ENCODE data around the gene ALPL. TPM values are rescaled to one million over a fixed set of nuclear protein-coding genes. Genes with fewer than 3 reads are reported as not detected.

Gene ALPL
- total and polyA plus RNA-seq, 7 donors: 0.36 to 7.8 (median 2.3) TPM

DNA sequence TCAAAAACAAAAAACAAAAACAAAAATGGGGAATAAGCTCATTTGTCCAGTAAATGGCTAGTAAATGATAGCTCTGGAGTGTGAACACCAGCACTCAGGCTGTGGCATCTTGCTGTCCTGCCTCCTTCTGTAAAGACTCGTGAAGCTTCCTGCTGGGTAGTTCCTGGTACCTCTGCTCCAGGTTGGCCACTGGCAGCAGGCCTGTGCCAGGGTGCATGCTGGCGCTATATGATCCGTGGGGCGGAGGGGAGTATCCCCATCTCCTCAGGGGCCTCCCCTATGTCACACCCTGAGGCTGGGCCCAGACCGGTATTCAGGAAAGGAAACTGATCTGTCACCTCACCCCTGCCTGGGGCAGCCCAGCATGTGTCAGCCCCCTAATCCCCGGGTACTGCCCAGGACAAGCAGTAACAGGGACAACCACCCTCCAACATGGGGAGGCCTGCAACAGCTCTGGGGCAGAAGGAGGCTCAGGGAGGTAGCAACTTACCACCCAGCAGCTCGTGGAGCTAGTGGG, 14.1 kb downstream of the ALPL start:
- WGBS, 2 donors: 66 to 75% methylated on average over 7 of the region's 7 CpGs
- Histone ChIP-seq H3K4me3 (no peak overlapping the region), H3K27me3 (no peaks in the 10 kb centered on the region), H3K27ac (no peak overlapping the region), H3K9me3 (no peaks in the 10 kb centered on the region), H3K4me1 (no peaks in the 10 kb centered on the region), H3K36me3 (no peaks in the 10 kb centered on the region)
- TF ChIP-seq CTCF (IDR thresholded peaks at IDR 0.05) (no peak), EP300 (IDR thresholded peaks at IDR 0.05) (no peak), POLR2A (IDR thresholded peaks at IDR 0.05) (no peak), POLR2AphosphoS5 (IDR thresholded peaks at IDR 0.05) (no peak)
- no peak for DNase-seq
- intact Hi-C loops (cut with DNase I): no loop called here

DNA sequence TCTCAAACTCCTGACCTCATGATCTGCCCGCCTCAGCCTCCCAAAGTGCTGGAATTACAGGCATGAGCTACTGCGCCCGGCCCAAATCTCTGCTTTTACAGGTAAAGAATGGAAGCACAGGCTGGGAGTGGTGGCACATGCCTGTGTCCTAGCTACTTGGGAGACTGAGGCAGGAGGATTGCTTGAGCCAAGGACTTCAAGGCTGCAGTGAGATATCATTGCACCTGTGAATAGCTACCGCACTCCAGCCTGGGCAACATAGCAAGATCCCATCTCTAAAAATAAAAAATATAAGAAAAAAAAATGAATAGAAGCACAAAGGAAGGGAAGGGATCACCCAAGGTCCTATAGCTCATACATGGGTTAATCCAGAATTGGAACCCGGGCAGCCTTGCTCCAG, 15.0 kb downstream of the ALPL start:
- DNase-seq: no peak
- intact Hi-C loops (cut with DNase I): no loop called here
- 85 to 95% methylated on average over 5 of the region's 5 CpGs for WGBS, 2 donors
- no peaks in the 10 kb centered on the region for H3K9me3 ChIP-seq
- H3K4me3 ChIP-seq: no peak overlapping the region
- H3K36me3 ChIP-seq: no peaks in the 10 kb centered on the region
- H3K27me3 ChIP-seq: no peaks in the 10 kb centered on the region
- TF ChIP-seq POLR2AphosphoS5 (IDR thresholded peaks at IDR 0.05) (no peak), POLR2A (IDR thresholded peaks at IDR 0.05) (no peak), EP300 (IDR thresholded peaks at IDR 0.05) (no peak), CTCF (IDR thresholded peaks at IDR 0.05) (no peak)
- no peaks in the 10 kb centered on the region for H3K4me1 ChIP-seq
- no peak overlapping the region for H3K27ac ChIP-seq

DNA sequence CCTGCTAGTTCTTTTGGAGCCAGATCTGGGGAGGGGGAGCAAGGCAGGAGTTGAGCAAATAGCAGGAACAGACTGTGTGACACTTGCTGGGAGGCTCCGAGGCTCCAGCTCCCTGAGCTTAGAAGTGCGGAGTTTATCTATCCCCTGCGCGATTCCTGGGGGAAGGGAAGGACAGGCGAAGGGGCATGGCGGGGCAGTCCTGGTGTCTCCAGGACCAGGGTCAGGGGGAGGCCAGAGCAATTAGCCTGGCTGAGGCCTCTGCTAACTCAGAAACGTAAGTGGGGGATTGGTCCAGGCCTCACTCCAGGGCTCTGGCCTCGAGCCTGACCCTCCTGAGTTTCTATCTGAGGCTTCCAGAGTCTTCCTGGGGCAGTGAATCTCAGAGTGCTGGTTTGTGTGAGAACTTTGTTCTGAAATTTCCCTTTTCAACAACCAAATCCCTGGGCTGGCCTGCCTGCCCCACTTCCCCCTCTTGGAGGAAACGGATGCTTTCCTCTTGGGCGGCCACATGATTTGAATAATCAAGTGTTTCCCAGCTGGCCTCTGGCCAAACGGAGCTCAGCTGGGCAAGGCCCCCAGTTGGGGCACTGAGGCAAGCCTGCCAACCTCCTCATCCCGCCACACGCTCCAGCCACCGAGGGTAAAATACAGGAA, 15.6 kb downstream of the ALPL start:
- TF ChIP-seq EP300 (IDR thresholded peaks at IDR 0.05): no peak
- TF ChIP-seq CTCF (IDR thresholded peaks at IDR 0.05): no peak
- H3K9me3 ChIP-seq: no peaks in the 10 kb centered on the region
- no peaks in the 10 kb centered on the region for H3K4me1 ChIP-seq
- no peak overlapping the region for H3K27ac ChIP-seq
- no peaks in the 10 kb centered on the region for H3K27me3 ChIP-seq
- 56 to 87% methylated on average over 14 of the region's 14 CpGs for WGBS, 2 donors
- no peak overlapping the region for H3K4me3 ChIP-seq
- H3K36me3 ChIP-seq: no peaks in the 10 kb centered on the region
- no peak for DNase-seq
- intact Hi-C loops (cut with DNase I): no loop called here

DNA sequence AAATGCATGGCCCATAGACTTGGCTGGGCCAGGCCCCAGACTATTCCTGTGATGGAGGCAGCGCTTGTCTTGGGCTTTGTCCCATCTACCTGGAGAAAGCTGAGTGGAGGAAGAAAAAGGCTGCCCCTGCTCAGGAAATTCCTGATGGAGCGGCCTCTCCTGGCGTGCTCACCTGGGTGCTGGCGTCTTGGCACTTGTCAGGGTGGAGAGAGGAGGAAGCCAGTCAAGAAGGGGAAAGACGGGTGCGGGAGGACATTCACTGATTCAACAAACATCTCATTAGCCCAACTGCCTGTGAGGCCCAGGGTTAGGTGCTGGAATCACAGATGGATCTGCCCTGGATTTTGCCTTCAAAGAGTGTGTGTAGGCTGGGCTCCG, 16.1 kb downstream of the ALPL start:
- no peaks in the 10 kb centered on the region for H3K36me3 ChIP-seq
- intact Hi-C loops (cut with DNase I): no loop called here
- no peaks in the 10 kb centered on the region for H3K9me3 ChIP-seq
- no peaks in the 10 kb centered on the region for H3K4me1 ChIP-seq
- no peak for DNase-seq
- H3K27me3 ChIP-seq: no peaks in the 10 kb centered on the region
- WGBS, 2 donors: 81 to 88% methylated on average over 7 of the region's 7 CpGs
- no peak overlapping the region for H3K4me3 ChIP-seq
- H3K27ac ChIP-seq: no peak overlapping the region
- TF ChIP-seq POLR2A (IDR thresholded peaks at IDR 0.05) (no peak), CTCF (IDR thresholded peaks at IDR 0.05) (no peak), EP300 (IDR thresholded peaks at IDR 0.05) (no peak), POLR2AphosphoS5 (IDR thresholded peaks at IDR 0.05) (no peak)

- intact Hi-C loops (cut with DNase I): no loop called here
- TF ChIP-seq POLR2A (IDR thresholded peaks at IDR 0.05) (no peak), POLR2AphosphoS5 (IDR thresholded peaks at IDR 0.05) (no peak), EP300 (IDR thresholded peaks at IDR 0.05) (no peak), CTCF (IDR thresholded peaks at IDR 0.05) (no peak)
- 63 to 79% methylated on average over 1 of the region's 1 CpG for WGBS, 2 donors
These were observed 17.2 kb downstream of the ALPL start for GRCh38 chr1:21526441-21526840.

More at GRCh38 chr1:21526441-21526840, 17.2 kb downstream of the ALPL start:
- no peaks in the 10 kb centered on the region for H3K4me1 ChIP-seq
- no peaks in the 10 kb centered on the region for H3K9me3 ChIP-seq
- no peaks in the 10 kb centered on the region for H3K27me3 ChIP-seq
- no peak overlapping the region for H3K4me3 ChIP-seq
- H3K27ac ChIP-seq: no peak overlapping the region
- DNase-seq: no peak
- H3K36me3 ChIP-seq: no peaks in the 10 kb centered on the region
